Measurements from ENCODE around the gene COL5A1. TPM values are rescaled to one million over a fixed set of nuclear protein-coding genes. Genes with fewer than 3 reads are reported as not detected.

COL5A1 gene
- total RNA-seq, 4 donors from 2014 or later: 4.9 to 97.4 (median 11.9) TPM

GRCh38 chr9:134747951-134748489, 106.4 kb downstream of the COL5A1 start:
- Histone ChIP-seq H3K36me3 (peaks cover 0 to 7% (median 0%) of the 10 kb centered on the region in 3 donors), H3K27me3 (no peaks in the 10 kb centered on the region), H3K4me1 (no peaks in the 10 kb centered on the region), H3K9me3 (no peaks in the 10 kb centered on the region), H3K27ac (no peak overlapping the region), H3K4me3 (no peak overlapping the region)
- TF ChIP-seq CTCF (IDR thresholded peaks at IDR 0.05): no peak
- TF ChIP-seq POLR2A (IDR thresholded peaks at IDR 0.05): no peak
- DNase-seq: no peak

GRCh38 chr9:134748591-134748990, 107.0 kb downstream of the COL5A1 start:
- TF ChIP-seq POLR2A (IDR thresholded peaks at IDR 0.05) (no peak), CTCF (IDR thresholded peaks at IDR 0.05) (no peak)
- no peaks in the 10 kb centered on the region for H3K4me1 ChIP-seq
- no peak overlapping the region for H3K4me3 ChIP-seq
- peaks cover 0 to 7% (median 0%) of the 10 kb centered on the region in 3 donors for H3K36me3 ChIP-seq
- no peaks in the 10 kb centered on the region for H3K27me3 ChIP-seq
- no peak for DNase-seq
- H3K9me3 ChIP-seq: no peaks in the 10 kb centered on the region
- no peak overlapping the region for H3K27ac ChIP-seq

- peaks cover 0 to 3% (median 0%) of the 10 kb centered on the region in 3 donors for H3K36me3 ChIP-seq
- DNase-seq: no peak
- no peaks in the 10 kb centered on the region for H3K9me3 ChIP-seq
- no peak for TF ChIP-seq CTCF (IDR thresholded peaks at IDR 0.05)
- TF ChIP-seq POLR2A (IDR thresholded peaks at IDR 0.05): no peak
- no peaks in the 10 kb centered on the region for H3K4me1 ChIP-seq
- no peak overlapping the region for H3K4me3 ChIP-seq
- H3K27ac ChIP-seq: no peak overlapping the region
- H3K27me3 ChIP-seq: no peaks in the 10 kb centered on the region
These were observed 109.0 kb downstream of the COL5A1 start for GRCh38 chr9:134750450-134751155.

- no peak for TF ChIP-seq CTCF (IDR thresholded peaks at IDR 0.05)
- TF ChIP-seq POLR2A (IDR thresholded peaks at IDR 0.05): no peak
- no peak for DNase-seq
- Histone ChIP-seq H3K27ac (no peak overlapping the region), H3K36me3 (peaks cover 0 to 3% (median 0%) of the 10 kb centered on the region in 3 donors), H3K4me3 (no peak overlapping the region), H3K4me1 (no peaks in the 10 kb centered on the region), H3K9me3 (no peaks in the 10 kb centered on the region), H3K27me3 (no peaks in the 10 kb centered on the region)
These were observed 110.0 kb downstream of the COL5A1 start for GRCh38 chr9:134751622-134752021.

- no peak for TF ChIP-seq POLR2A (IDR thresholded peaks at IDR 0.05)
- no peak for TF ChIP-seq CTCF (IDR thresholded peaks at IDR 0.05)
- H3K36me3 ChIP-seq: no peaks in the 10 kb centered on the region
- no peaks in the 10 kb centered on the region for H3K27me3 ChIP-seq
- no peak overlapping the region for H3K27ac ChIP-seq
- no peak overlapping the region for H3K4me3 ChIP-seq
- no peaks in the 10 kb centered on the region for H3K9me3 ChIP-seq
- DNase-seq: no peak
- no peaks in the 10 kb centered on the region for H3K4me1 ChIP-seq
These were observed 111.0 kb downstream of the COL5A1 start for GRCh38 chr9:134752471-134753168.

All from Peyer's patch (tissue), 4 donors.